Keratinocyte (primary cell): ENCODE results near the gene DPYSL4. TPM values are rescaled to one million over a fixed set of nuclear protein-coding genes. Genes with fewer than 3 reads are reported as not detected.

Source experiments
- DNase-seq: peaks from one replicate; pipeline ENCODE4 v3.0.0-alpha.2; 2011; ENCODE audit warnings: low read depth, missing footprints, low spot score
- FAIRE-seq: peaks from 2 replicates; lab custom pipeline; 2011; peaks lifted over from hg19 to GRCh38; lab: Jason Lieb, UNC
- H2AFZ ChIP-seq: 2 replicates; pipeline ENCODE4 v1.6.0; 2012; ENCODE audit warnings: low read length, control low read depth, inconsistent platforms; ENCODE audit not compliant: control insufficient read depth
- H3K27ac ChIP-seq: 2 replicates; pipeline ENCODE4 v1.5.1; 2011; ENCODE audit warnings: low read length; ENCODE audit not compliant: control insufficient read depth, insufficient read depth
- H3K27me3 ChIP-seq: 3 replicates; pipeline ENCODE4 v1.6.0; 2011; ENCODE audit warnings: low read length; ENCODE audit not compliant: control insufficient read depth, insufficient read depth; ENCODE audit errors: extremely low read depth
- H3K36me3 ChIP-seq, 2 experiments: 2 replicates in 1 of 2; 3 replicates in 1 of 2; pipeline ENCODE4 v1.5.1; 2011; ENCODE audit warnings: low read length in 2 of 2, mild to moderate bottlenecking in 1 of 2; ENCODE audit not compliant: control insufficient read depth in 2 of 2, insufficient read depth in 2 of 2; ENCODE audit errors: extremely low read depth in 1 of 2
- H3K4me1 ChIP-seq: 3 replicates; pipeline ENCODE4 v1.5.1; 2011; ENCODE audit warnings: low read length; ENCODE audit not compliant: control insufficient read depth, insufficient read depth; ENCODE audit errors: extremely low read depth
- H3K4me2 ChIP-seq: 3 replicates; pipeline ENCODE4 v1.6.0; 2011; ENCODE audit warnings: low read depth, low read length; ENCODE audit not compliant: control insufficient read depth, insufficient read depth; ENCODE audit errors: extremely low read depth
- H3K4me3 ChIP-seq, 3 experiments: fragments of 200-600 bp in 1 of 3; sonication (generic) in 1 of 3; 2 replicates in 2 of 3; 3 replicates in 1 of 3; pipeline ENCODE4 v1.5.1; 2011 to 2016; ENCODE audit warnings: low read length in 3 of 3, mild to moderate bottlenecking in 3 of 3, control low read depth in 2 of 3, inconsistent platforms in 1 of 3, low read depth in 1 of 3, mixed read lengths in 1 of 3, mixed run types in 1 of 3, moderate library complexity in 1 of 3; ENCODE audit not compliant: control insufficient read depth in 2 of 3, insufficient read depth in 2 of 3; ENCODE audit errors: extremely low read depth in 1 of 3
- H3K79me2 ChIP-seq: 2 replicates; pipeline ENCODE4 v1.6.0; 2012; ENCODE audit warnings: low read length; ENCODE audit not compliant: control insufficient read depth, insufficient read depth
- H3K9ac ChIP-seq: 3 replicates; pipeline ENCODE4 v1.6.0; 2011; ENCODE audit warnings: low read length; ENCODE audit not compliant: control insufficient read depth, insufficient read depth; ENCODE audit errors: extremely low read depth
- H3K9me1 ChIP-seq: 3 replicates; pipeline ENCODE4 v1.6.0; 2011; ENCODE audit warnings: low read length; ENCODE audit not compliant: control insufficient read depth, insufficient read depth; ENCODE audit errors: extremely low read depth
- H3K9me3 ChIP-seq: 2 replicates; pipeline ENCODE4 v1.5.1; 2012; ENCODE audit warnings: low read depth, low read length; ENCODE audit not compliant: control insufficient read depth
- H4K20me1 ChIP-seq: 3 replicates; pipeline ENCODE4 v1.6.0; 2011; ENCODE audit warnings: low read length; ENCODE audit not compliant: control insufficient read depth, insufficient read depth; ENCODE audit errors: extremely low read depth
- CTCF ChIP-seq, 3 experiments: IDR thresholded peaks in 1 of 3; conservative IDR thresholded peaks in 1 of 3; optimal IDR thresholded peaks in 1 of 3; 2 replicates in 2 of 3; 3 replicates in 1 of 3; pipeline versions ENCODE3 to v1.5.1; 2011; ENCODE audit warnings: low read length in 3 of 3, mild to moderate bottlenecking in 3 of 3, moderate library complexity in 2 of 3, control low read depth in 1 of 3, inconsistent platforms in 1 of 3; ENCODE audit not compliant: insufficient read depth in 2 of 3; ENCODE audit errors: extremely low read depth in 1 of 3
- EZH2 ChIP-seq: IDR thresholded peaks from one replicate; pipeline ENCODE4 v1.6.1; 2012; ENCODE audit warnings: inconsistent platforms, mild to moderate bottlenecking, low read length, moderate library complexity
- dilution Hi-C: fragments of 300-500 bp; cut with MboI; formaldehyde crosslinking; loops from one replicate; pipeline ENCODE4 v1.7.0; 2020; ENCODE audit warnings: low sequenced_read_pairs; ENCODE audit not compliant: extremely low pct_ligation_motif_present
- polyA plus RNA-seq, 5 experiments: library from polyadenylated mRNA; depleted of rRNA in 3 of 5; stranded (reverse) in 3 of 5; stranded (forward) in 1 of 5; unstranded in 1 of 5; fragments of >200 nt; gene quantifications; 1 replicate in 1 of 5; 2 replicates in 3 of 5; 3 replicates in 1 of 5; pipeline versions ENCODE4 v1.2.1 to v1.2.3, GENCODE V29; 2011 to 2012; ENCODE audit warnings: missing spikeins in 2 of 5, low read depth in 1 of 5, low replicate concordance in 1 of 5

The DPYSL4 gene
- polyA plus RNA-seq, 1 donor (not counting 4 experiments of a cell fraction or from before 2014, with no cell fraction given) = 7.4 TPM

- Histone ChIP-seq H4K20me1 (no peaks in the 10 kb centered on the region), H2AFZ (no peak overlapping the region), H3K4me2 (no peak overlapping the region), H3K9ac (no peak overlapping the region), H3K9me3 (no peaks in the 10 kb centered on the region), H3K4me1 (no peaks in the 10 kb centered on the region), H3K27ac (no peak overlapping the region), H3K4me3 (no peak overlapping the region), H3K27me3 (no peaks in the 10 kb centered on the region), H3K79me2 (no peaks in the 10 kb centered on the region), H3K36me3 (no peaks in the 10 kb centered on the region), H3K9me1 (no peaks in the 10 kb centered on the region)
- TF ChIP-seq CTCF (optimal IDR thresholded peaks at IDR 0.05 in 1 of 3, IDR thresholded peaks at IDR 0.05 in 1 of 3, conservative IDR thresholded peaks at IDR 0.05 in 1 of 3; ENCODE audit: extremely low read depth in 1 of 3, insufficient read depth in 2 of 3, low read length in 3 of 3) (no peak), EZH2 (no peak)
- dilution Hi-C loops = no loop called here
- DNase-seq = no peak
- FAIRE-seq = no peak
These were observed 34.7 kb upstream of the DPYSL4 start for GRCh38 chr10:132151951-132152505.

- no peaks in the 10 kb centered on the region for H3K79me2 ChIP-seq
- no peak overlapping the region for H3K9ac ChIP-seq
- no peak overlapping the region for H3K4me3 ChIP-seq
- H3K27ac ChIP-seq = no peak overlapping the region
- H4K20me1 ChIP-seq = no peaks in the 10 kb centered on the region
- no peak overlapping the region for H3K4me2 ChIP-seq
- H3K27me3 ChIP-seq = no peaks in the 10 kb centered on the region
- no peak for DNase-seq
- H2AFZ ChIP-seq = no peak overlapping the region
- no peaks in the 10 kb centered on the region for H3K9me3 ChIP-seq
- H3K4me1 ChIP-seq = no peaks in the 10 kb centered on the region
- no peaks in the 10 kb centered on the region for H3K9me1 ChIP-seq
- no peaks in the 10 kb centered on the region for H3K36me3 ChIP-seq
- TF ChIP-seq CTCF (optimal IDR thresholded peaks at IDR 0.05 in 1 of 3, IDR thresholded peaks at IDR 0.05 in 1 of 3, conservative IDR thresholded peaks at IDR 0.05 in 1 of 3; ENCODE audit: extremely low read depth in 1 of 3, insufficient read depth in 2 of 3, low read length in 3 of 3) = no peak
- no peak for TF ChIP-seq EZH2
- FAIRE-seq = no peak
- dilution Hi-C loops = no loop called here
These were observed 33.7 kb upstream of the DPYSL4 start for GRCh38 chr10:132152896-132153580.
